GM12892 (cell line): ENCODE measurements around the gene PEX10.

ENCODE experiments used
- DNase-seq: peaks from one replicate; pipeline ENCODE4 v3.0.0; 2011; ENCODE audit not compliant: insufficient read length
- FAIRE-seq: peaks from 2 replicates; lab custom pipeline; 2011; peaks lifted over from hg19 to GRCh38; lab: Jason Lieb, UNC
- POLR2A ChIP-seq: IDR thresholded peaks from 2 replicates; pipeline ENCODE4 v1.6.1; 2011; ENCODE audit warnings: low read depth, low read length, control low read depth
- POLR2AphosphoS5 ChIP-seq: IDR thresholded peaks from 2 replicates; pipeline ENCODE4 v1.6.1; 2011; ENCODE audit warnings: low read depth, low read length, control low read depth
- TAF1 ChIP-seq: IDR thresholded peaks from 2 replicates; pipeline ENCODE4 v1.6.1; 2011; ENCODE audit warnings: low read depth, mild to moderate bottlenecking, control low read depth, low read length, borderline replicate concordance

The PEX10 gene

GRCh38 chr1:2449636-2450454 lies 37.5 kb upstream of the PEX10 start:
- FAIRE-seq (no peak), DNase-seq (no peak)
- TF ChIP-seq TAF1, result no peak
- no peak for TF ChIP-seq POLR2A
- TF ChIP-seq POLR2AphosphoS5, result no peak

GRCh38 chr1:2448098-2448445 lies 35.7 kb upstream of the PEX10 start:
- no peak for DNase-seq
- no peak for FAIRE-seq
- TF ChIP-seq POLR2AphosphoS5 (no peak), POLR2A (no peak), TAF1 (no peak)

GRCh38 chr1:2447276-2448097 lies 35.1 kb upstream of the PEX10 start:
- no peak for DNase-seq
- FAIRE-seq, result no peak
- TF ChIP-seq POLR2A (no peak), TAF1 (no peak), POLR2AphosphoS5 (no peak)

GRCh38 chr1:2446861-2447260 lies 34.5 kb upstream of the PEX10 start:
- no peak for FAIRE-seq

GRCh38 chr1:2446394-2446793 lies 34.0 kb upstream of the PEX10 start:
- TF ChIP-seq TAF1 (no peak), POLR2AphosphoS5 (no peak), POLR2A (no peak)
- FAIRE-seq (no peak), DNase-seq (no peak)

More at GRCh38 chr1:2446861-2447260, 34.5 kb upstream of the PEX10 start:
- no peak for TF ChIP-seq POLR2AphosphoS5
- TF ChIP-seq TAF1, result no peak
- no peak for TF ChIP-seq POLR2A
- DNase-seq, result no peak

- DNase-seq (no peak), FAIRE-seq (no peak)
- TF ChIP-seq TAF1 (no peak), POLR2A (no peak), POLR2AphosphoS5 (no peak)
These were observed 33.5 kb upstream of the PEX10 start for GRCh38 chr1:2445823-2446215.

GRCh38 chr1:2445162-2445822 lies 32.9 kb upstream of the PEX10 start:
- FAIRE-seq (no peak), DNase-seq (no peak)
- TF ChIP-seq POLR2A, result no peak

GRCh38 chr1:2444138-2444591 lies 31.8 kb upstream of the PEX10 start:
- DNase-seq, result no peak
- no peak for TF ChIP-seq POLR2AphosphoS5
- no peak for TF ChIP-seq POLR2A
- TF ChIP-seq TAF1, result no peak
- no peak for FAIRE-seq

- no peak for DNase-seq
- FAIRE-seq, result no peak
- TF ChIP-seq POLR2AphosphoS5 (no peak), POLR2A (no peak), TAF1 (no peak)
These were observed 31.1 kb upstream of the PEX10 start for GRCh38 chr1:2443277-2444137.

- no peak for FAIRE-seq
- no peak for DNase-seq
- TF ChIP-seq POLR2A, result no peak
- TF ChIP-seq TAF1, result no peak
- no peak for TF ChIP-seq POLR2AphosphoS5
These were observed 30.3 kb upstream of the PEX10 start for GRCh38 chr1:2442661-2443060.
